GM19467 (cell line): ENCODE data around the gene AGBL4.

Experiments
- ATAC-seq: cut with Tn5 transposase; IDR thresholded peaks from one replicate; pipeline ENCODE4 v1.9.1; 2021; ENCODE audit warnings: mild to moderate bottlenecking, moderate library complexity; ENCODE audit not compliant: unreplicated experiment

Gene AGBL4

GRCh38 chr1:48619539-48619938, 1404.2 kb downstream of the AGBL4 start:
- ATAC-seq = no peak

DNA sequence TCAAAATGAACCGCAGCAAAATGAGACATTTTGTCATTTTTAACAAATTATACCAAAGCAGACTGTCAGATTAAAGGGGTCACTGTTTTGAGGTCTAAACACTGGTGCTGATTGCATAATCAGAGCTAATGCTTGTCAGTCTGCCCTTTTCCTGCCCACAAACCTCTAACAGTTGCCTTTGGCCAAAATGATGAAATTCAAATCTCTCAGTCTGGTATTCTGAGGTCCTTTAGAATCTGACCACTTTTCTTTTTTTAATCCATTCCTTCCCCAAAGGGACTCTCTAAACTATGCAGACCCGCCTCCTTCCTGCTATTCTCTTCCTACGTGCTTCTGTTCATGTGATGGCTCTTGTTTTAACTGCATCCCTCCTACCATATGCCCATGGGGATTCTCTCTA, 1406.5 kb downstream of the AGBL4 start:
- ATAC-seq = no peak

DNA sequence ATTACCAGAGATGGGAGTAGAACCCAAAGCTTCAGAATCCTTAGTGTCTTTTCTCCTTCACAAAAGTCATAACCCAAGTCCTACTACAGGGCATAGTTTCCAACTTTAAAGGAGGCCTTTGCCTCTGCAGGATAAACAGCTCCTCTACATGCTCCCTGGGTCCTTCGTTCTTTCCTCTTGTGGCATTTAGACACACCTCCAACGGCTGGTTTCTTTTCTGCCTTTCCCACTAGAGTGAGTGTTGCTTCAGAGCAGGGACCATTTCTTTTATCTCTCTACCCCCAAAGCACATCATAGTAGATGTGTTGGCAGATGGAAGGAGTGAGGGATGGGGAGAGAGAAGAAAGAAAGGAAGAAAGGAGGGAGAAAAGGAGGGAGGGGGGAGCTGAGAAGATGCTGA, 1407.0 kb downstream of the AGBL4 start:
- no peak for ATAC-seq

DNA sequence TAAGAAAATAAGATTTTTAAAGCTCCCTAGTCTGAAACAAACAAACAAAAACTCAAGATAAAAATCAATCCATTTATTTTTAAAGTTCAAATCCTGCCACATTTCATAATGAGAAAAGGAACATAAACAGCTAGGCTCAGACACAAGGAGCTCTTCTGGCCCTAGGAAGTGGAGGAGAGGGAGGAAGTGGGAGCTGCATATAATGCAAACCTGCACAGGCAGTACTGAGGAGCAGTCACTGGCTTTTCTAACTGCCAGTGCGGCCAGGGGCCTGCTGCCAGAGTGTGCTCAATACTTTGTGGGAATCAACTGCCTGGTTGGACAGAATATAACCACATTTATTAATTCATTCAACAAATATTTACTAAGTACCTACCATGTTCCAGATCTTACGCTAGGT, 1411.9 kb downstream of the AGBL4 start:
- ATAC-seq = no peak

DNA sequence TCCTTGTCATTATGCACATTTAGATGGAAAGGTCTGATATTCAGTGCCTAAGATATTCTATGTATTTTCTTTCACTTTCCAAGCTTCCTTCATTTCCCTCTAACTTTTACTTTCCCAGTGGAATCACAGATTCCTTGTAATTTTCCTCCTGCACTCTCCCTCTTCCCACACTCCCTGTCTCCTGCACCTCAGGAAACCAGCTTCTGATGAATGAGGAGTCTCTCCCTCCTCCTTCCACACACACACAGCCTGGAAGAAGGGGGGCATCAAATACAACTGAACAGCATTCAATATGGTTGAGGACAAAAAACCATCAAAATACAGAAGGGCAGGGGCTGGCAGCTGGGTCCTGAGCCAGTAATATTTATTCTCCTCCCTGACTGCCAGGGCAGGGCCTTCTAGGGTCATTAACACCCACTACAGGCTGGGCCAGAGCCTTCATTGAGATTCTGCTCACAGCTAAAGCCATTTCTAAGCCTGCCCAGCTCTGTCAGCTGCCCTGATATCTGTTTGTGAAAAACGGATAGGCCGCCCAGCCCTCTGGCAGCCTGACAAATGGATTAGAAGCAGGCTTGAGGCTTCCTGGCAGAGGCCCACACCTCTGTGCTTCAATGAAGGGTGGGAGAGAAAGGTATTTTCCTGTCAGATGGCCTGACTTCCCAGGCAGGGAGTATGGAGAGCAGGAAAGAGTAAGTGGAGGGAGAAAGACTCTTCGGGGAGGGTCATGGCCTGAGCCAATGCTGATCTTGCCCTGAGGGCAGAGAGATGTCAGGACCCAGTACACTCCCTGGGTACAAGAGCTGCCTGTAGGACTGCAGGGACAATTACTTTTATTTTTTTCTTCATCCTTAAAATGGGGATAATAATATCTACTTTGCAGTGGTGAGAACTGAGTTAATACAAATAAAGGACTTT, 1412.9 kb downstream of the AGBL4 start:
- ATAC-seq = no peak

DNA sequence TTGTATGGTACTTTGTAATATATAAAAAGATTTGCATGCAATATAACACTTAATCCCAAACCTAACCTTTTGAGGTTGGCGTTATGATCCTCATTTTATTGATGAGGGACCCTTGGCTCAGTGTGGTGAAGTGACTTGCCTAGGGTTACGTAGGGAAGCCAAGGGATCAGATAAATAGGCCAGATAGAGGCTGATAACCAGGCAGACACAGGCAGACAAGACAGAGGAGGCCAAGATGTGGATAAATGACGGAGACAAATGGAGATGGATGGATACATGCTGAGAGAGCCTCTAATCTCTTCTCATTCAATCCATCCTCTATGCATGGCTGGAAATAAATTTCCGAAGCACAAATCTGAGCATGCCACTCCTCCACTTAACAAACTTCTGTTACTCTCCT, 1414.9 kb downstream of the AGBL4 start:
- ATAC-seq = no peak

GRCh38 chr1:48603222-48603621, 1420.5 kb downstream of the AGBL4 start:
- no peak for ATAC-seq

DNA sequence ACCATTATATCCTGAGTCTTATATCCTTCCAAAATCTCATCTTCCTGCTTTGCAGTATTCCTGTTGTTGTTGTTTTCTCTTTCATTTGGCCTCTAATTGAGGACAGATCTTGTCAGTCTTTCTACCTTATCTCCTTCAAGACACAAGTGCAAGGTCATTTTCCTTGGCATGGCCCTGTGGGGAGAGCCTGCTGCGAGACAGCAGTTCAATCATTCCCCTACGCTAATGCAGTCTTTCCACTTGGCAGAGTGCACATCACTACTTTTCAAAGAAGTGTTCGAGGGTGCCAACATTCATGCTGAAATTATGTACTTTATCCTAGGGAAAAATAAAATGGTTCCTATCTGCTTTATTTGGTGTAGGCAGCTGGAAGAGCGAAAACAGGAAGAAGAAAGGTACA, 1421.4 kb downstream of the AGBL4 start:
- ATAC-seq = no peak

GRCh38 chr1:48600182-48600581, 1423.6 kb downstream of the AGBL4 start:
- ATAC-seq = no peak

- ATAC-seq = no peak
Measured at GRCh38 chr1:48597663-48598062, 1426.1 kb downstream of the AGBL4 start.

GRCh38 chr1:48596046-48596445, 1427.7 kb downstream of the AGBL4 start:
- no peak for ATAC-seq

- ATAC-seq = no peak
Measured at GRCh38 chr1:48595613-48596012, 1428.1 kb downstream of the AGBL4 start.

DNA sequence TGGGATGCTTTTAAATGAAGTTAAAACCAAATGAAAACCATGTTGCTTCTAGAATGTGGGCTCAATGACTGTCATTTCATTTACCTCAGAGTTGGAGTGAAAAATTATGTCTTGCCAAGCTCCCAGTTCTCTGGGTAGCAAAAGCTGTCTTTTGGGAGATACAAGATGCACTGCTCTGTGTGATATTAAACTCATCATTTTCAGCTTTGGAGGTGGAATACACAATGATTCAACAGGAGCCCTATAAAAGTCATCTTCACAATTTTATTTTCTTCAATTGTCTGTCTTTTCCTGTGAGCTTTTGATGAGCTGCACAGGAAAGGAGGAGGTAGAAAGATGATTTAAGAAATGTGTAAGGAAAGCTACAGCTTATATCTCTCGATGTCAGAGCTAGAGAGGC, 1431.4 kb downstream of the AGBL4 start:
- ATAC-seq = no peak

DNA sequence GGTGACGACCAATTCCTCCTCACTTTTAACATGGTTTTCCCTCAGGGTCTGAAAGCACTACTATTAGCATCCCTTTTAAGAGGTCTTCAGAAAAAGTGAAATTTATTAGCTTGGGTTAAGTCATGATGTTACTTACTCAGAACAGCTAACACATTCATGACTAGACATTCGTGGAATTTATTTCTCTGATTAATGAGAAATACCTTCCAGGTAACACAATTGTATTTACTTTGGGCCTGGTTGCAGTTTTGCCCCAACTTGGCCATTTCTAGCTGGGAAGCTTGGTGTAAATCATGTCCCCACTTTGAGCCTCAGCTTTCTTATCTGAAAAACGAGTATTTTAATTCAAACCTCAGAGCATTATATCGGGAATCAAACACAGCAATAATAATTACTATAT, 1432.6 kb downstream of the AGBL4 start:
- no peak for ATAC-seq

GRCh38 chr1:48588061-48588460, 1435.7 kb downstream of the AGBL4 start:
- ATAC-seq = no peak

GRCh38 chr1:48582408-48582807, 1441.3 kb downstream of the AGBL4 start:
- no peak for ATAC-seq

- ATAC-seq = no peak
Measured at GRCh38 chr1:48581270-48581669, 1442.5 kb downstream of the AGBL4 start.

DNA sequence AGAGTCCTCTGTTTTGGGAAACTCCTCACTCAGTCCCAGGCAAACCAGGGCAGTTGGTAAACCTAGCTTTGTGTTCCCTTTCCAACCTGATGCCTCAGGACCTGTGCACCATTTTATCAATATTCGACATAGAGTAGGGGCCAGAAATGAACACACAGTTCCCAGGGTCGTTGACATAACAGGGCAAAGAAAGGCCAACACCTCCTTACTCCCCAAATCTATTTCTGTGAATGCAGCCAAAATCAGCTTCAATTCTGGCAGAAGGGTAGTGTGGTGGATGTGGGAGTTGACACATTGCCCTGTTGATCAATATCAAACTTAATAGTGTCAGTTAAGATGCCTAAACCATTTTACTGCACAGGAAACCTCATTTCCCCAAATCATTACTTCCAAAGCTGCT, 1447.2 kb downstream of the AGBL4 start:
- ATAC-seq = no peak

GRCh38 chr1:48572646-48573258, 1451.0 kb downstream of the AGBL4 start:
- peak; percentile 75 for ATAC-seq

DNA sequence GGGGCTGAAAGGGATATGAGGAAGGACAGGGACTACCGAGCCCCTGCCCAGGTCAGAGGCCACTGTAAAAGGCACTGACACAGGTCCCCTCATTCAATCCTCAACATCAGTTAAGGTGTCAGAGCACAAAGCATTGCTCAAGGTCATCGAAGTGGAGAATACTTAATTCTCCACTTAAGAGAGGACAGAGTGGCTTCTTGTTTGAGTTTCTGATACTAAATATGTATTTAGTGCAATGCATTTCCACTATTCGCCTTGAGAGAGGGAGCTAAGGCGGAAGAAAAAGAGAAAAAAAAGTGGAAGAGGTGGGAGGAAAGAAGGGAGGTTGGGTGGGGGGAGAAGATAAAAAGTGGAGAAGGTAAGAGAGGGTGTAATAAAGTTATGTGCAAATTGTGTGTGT, 1451.6 kb downstream of the AGBL4 start:
- no peak for ATAC-seq

DNA sequence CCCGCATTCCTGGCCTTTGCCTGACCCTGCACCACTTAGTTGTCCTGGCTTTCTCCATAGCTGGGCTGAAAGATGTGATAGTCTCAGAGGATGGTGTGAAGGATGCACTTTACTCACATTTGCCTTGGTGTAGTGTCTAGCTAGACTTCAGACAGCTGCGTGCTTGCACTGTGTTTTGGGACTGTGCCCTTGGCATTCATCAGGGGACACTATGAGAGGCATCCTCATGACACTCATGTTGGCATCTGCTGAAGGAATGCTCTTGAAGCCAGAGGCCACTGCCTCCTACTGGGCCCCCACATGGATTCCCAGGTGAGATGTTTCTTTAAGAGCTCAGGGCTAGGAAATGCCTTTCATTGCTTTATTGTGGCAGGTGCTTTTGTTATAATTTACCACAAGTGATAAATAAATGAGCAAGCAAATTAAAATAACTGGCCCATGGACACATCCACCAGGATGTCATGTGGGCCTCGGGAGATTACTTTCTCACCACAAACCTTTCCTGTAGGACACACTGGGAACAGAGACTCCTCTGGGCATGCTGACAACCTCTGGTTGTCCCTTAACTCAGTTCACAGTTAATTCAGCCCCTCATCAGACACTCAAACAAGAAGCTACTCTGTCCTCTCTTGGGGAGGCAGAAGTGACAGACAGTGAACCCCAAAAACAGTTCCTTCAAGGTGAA, 1452.3 kb downstream of the AGBL4 start:
- ATAC-seq = no peak

- no peak for ATAC-seq
Measured at GRCh38 chr1:48570568-48570967, 1453.2 kb downstream of the AGBL4 start.
